Choroid plexus epithelial cell (primary cell): ENCODE measurements around the gene RAB22A.

Experiments
- DNase-seq: peaks from one replicate; pipeline ENCODE4 v3.0.0-alpha.2; 2010; ENCODE audit warnings: low read depth
- H3K4me3 ChIP-seq: 2 replicates; pipeline ENCODE4 v1.5.1; 2011; ENCODE audit warnings: low read depth, mild to moderate bottlenecking, control low read depth, low read length, moderate library complexity
- TF ChIP-seq, protein P1 (sequence below): conservative IDR thresholded peaks from 2 replicates; pipeline ENCODE4 v1.5.1; 2011; ENCODE audit warnings: low read depth, mild to moderate bottlenecking, control low read depth, inconsistent platforms, low read length, moderate library complexity

RAB22A gene

DNA sequence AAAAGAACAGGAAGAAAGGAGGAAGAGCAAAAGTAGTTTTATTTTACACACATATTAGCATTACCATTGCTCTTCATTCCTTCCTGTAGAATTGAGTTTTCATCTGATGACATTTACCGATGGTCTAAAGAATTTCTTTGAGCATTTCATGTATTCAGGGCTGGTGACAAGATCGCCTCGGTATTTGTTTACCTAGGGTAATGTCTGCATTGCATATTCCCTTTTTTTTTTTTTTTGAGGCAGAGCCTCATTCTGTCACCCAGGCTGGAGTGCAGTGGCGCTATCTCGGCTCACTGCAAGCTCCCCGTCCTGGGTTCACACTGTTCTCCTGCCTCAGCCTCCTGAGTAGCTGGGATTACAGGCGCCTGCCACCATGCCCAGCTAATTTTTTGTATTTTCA lies 19.3 kb downstream of the RAB22A start:
- TF ChIP-seq, protein P1, sequence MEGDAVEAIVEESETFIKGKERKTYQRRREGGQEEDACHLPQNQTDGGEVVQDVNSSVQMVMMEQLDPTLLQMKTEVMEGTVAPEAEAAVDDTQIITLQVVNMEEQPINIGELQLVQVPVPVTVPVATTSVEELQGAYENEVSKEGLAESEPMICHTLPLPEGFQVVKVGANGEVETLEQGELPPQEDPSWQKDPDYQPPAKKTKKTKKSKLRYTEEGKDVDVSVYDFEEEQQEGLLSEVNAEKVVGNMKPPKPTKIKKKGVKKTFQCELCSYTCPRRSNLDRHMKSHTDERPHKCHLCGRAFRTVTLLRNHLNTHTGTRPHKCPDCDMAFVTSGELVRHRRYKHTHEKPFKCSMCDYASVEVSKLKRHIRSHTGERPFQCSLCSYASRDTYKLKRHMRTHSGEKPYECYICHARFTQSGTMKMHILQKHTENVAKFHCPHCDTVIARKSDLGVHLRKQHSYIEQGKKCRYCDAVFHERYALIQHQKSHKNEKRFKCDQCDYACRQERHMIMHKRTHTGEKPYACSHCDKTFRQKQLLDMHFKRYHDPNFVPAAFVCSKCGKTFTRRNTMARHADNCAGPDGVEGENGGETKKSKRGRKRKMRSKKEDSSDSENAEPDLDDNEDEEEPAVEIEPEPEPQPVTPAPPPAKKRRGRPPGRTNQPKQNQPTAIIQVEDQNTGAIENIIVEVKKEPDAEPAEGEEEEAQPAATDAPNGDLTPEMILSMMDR: no peak
- DNase-seq: no peak

DNA sequence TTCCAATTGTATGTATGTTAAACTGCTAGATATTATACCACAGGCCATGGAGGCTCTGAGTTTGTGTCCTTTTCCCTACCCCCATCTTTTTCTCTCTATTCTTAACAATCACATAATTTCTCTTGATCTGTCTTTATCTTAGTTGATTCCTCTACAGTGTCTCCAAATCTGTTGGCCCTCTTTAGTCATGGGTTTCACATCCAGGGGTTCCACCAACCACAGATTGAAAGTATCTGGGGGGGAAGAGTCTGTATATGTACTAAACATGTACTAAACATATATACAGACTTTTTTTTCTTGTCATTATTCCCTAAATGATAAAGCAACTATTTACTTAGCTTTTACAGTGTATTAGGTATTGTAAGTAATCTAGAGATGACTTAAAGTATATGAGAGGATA lies 20.2 kb downstream of the RAB22A start:
- TF ChIP-seq, protein P1: no peak
- no peak for DNase-seq
- H3K4me3 ChIP-seq: no peak overlapping the region

More for the DNA sequence above, 19.3 kb downstream of the RAB22A start:
- H3K4me3 ChIP-seq: no peak overlapping the region

DNA sequence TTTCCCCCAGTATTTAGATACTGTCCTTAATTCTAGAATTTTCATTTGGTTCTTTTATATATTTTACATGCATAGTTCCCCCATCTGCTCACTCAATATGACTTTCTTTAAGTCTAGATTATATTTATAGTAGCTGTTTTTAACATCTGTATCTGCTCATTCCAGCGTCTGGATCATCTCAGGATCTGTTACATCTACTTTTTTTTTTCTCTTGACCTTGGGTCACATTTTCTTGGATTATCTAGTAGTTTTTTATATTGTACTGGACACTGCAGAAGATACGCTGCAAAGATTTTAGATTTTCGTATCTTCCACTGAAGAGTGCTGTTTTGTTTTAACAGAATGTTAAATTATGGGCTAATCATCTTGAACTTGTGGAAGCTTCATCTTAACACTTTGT lies 20.7 kb downstream of the RAB22A start:
- TF ChIP-seq, protein P1: no peak
- no peak overlapping the region for H3K4me3 ChIP-seq
- DNase-seq: no peak

DNA sequence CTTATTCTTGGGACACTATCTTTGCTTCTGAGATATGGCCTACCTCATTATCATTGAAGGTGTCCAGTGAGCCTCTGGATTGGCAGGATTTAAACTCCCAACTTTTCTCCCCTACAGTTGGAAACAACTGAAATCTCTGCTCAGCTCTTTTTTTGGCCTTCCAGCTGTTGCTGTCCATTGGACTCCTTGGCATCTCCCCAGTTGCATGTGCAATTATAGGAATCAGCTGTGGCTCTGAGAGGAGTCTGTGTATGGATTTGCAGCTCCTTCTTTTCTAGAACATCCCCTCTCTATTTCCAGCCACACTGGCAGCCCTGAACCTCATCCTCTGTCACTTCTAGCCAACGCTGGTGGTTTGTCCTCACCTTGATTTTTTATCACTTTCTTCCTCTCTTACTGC lies 21.2 kb downstream of the RAB22A start:
- TF ChIP-seq, protein P1: no peak
- H3K4me3 ChIP-seq: no peak overlapping the region
- no peak for DNase-seq

DNA sequence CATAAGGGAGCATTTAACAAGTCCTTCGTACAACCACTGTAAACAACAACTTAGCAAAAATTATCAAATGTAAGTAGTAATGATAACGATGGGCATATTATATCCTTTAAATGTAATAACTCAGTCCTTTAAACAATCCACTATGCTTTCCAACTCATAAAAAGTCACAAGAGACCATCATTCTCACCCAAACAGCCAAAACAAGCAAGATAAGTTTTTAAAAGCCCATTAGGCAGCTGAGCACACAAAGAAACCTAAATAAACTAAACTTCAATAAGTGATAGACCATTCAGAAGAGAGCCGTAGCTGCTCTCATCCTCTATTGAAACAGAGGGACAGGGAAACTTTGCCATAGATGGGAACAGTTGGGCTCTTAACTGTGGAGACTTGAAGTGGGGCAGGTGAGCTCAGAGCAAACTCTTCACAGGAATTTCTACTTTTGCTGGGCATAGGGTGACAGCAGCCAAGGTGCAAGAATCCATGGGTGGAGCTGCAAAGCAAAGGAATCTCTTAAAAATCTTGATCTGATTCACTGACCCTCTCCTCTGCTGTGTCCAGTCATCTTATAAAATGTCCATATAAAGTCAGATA lies 22.5 kb downstream of the RAB22A start:
- TF ChIP-seq, protein P1: no peak
- no peak overlapping the region for H3K4me3 ChIP-seq
- no peak for DNase-seq

GRCh38 chr20:58339741-58340140 lies 30.2 kb downstream of the RAB22A start:
- H3K4me3 ChIP-seq: no peak overlapping the region
- TF ChIP-seq, protein P1: no peak
- no peak for DNase-seq

- H3K4me3 ChIP-seq: no peak overlapping the region
- TF ChIP-seq, protein P1: no peak
- no peak for DNase-seq
These were observed 30.6 kb downstream of the RAB22A start for GRCh38 chr20:58340151-58340550.
